ENCODE results near the gene PDE2A.
"Not testable (repeated sequence)": the region's sequence is repeated elsewhere in the genome, so short reads cannot be mapped to it uniquely, and the experiment has no call there.

- not testable (repeated sequence) for TF ChIP-seq CTCF (IDR thresholded peaks at IDR 0.05); SIN3A (IDR thresholded peaks at IDR 0.05; ENCODE audit: borderline replicate concordance, insufficient read depth, low read depth, low read length); POLR2AphosphoS5 (IDR thresholded peaks at IDR 0.05; ENCODE audit: low read depth, low read length)
Observed at GRCh38 chr11:72572540-72572939, 101.7 kb downstream of the PDE2A start.

Data from Panc1 (cell line).